ENCODE measurements around the gene ANO4.

GRCh38 chr12:100927826-100928225 lies 133.2 kb downstream of the ANO4 start:
- TF ChIP-seq CTCF (optimal IDR thresholded peaks at IDR 0.05 in 1 of 3, IDR thresholded peaks at IDR 0.05 in 1 of 3, conservative IDR thresholded peaks at IDR 0.05 in 1 of 3; ENCODE audit: extremely low read depth in 1 of 3, insufficient read depth in 2 of 3, low read length in 3 of 3) (no peak), EZH2 (IDR thresholded peaks at IDR 0.05; ENCODE audit: low read length) (no peak)

Data from keratinocyte (primary cell).